Thyroid gland (tissue), 4 donors: Measurements from ENCODE around the gene SCAMP4. TPM values are rescaled to one million over a fixed set of nuclear protein-coding genes. Genes with fewer than 3 reads are reported as not detected.

Source experiments
- DNase-seq, 2 donors: peaks; one replicate each; pipeline ENCODE4 v3.0.0-alpha.2; 2019
- H3K27ac ChIP-seq, 3 donors: fragments of 200-600 bp; sonication (generic); 1 replicate in 2 of 3; 2 replicates in 1 of 3; pipeline ENCODE4 v1.5.1; 2016 to 2019; ENCODE audit warnings: mild to moderate bottlenecking in 1 of 3, moderate library complexity in 1 of 3
- H3K27me3 ChIP-seq: fragments of 200-600 bp; sonication (generic); one replicate; pipeline ENCODE4 v1.5.1; 2019
- H3K36me3 ChIP-seq, 2 donors: fragments of 200-600 bp; sonication (generic); one replicate each; pipeline ENCODE4 v1.5.1; 2016 to 2019
- H3K4me1 ChIP-seq, 2 donors: fragments of 200-600 bp; sonication (generic); one replicate each; pipeline ENCODE4 v1.5.1; 2017 to 2019
- H3K4me3 ChIP-seq, 3 donors: fragments of 200-600 bp; sonication (generic); replicated peaks in 1 of 3; 1 replicate in 2 of 3; 2 replicates in 1 of 3; pipeline ENCODE4 v1.5.1; 2016; ENCODE audit warnings: mild to moderate bottlenecking in 1 of 3
- H3K9me3 ChIP-seq: fragments of 200-600 bp; sonication (generic); one replicate; pipeline ENCODE4 v1.5.1; 2017
- CTCF ChIP-seq, 6 experiments: fragments of 200-600 bp in 3 of 6; fragments of 450-650 bp in 3 of 6; sonication (generic) in 3 of 6; IDR thresholded peaks; one replicate each; pipeline ENCODE4 v1.5.1; 2016 to 2019; ENCODE audit warnings: antibody characterized with exemption in 6 of 6, mild to moderate bottlenecking in 2 of 6, inconsistent platforms in 1 of 6, moderate library complexity in 1 of 6
- POLR2A ChIP-seq, 2 donors: fragments of 450-650 bp; IDR thresholded peaks; one replicate each; pipeline ENCODE4 v1.6.1; 2017; ENCODE audit warnings: antibody characterized with exemption in 2 of 2, mild to moderate bottlenecking in 2 of 2, moderate library complexity in 1 of 2
- WGBS, 2 donors: methylation state at CpG; one replicate each; pipeline ENCODE4 v1.1.5; 2017; 5-methylcytosine and 5-hydroxymethylcytosine counted together
- intact Hi-C: fragments of 100-400 bp; cut with DNase I; formaldehyde crosslinking; loops from one replicate; pipeline ENCODE4 v1.15.1; 2023
- total RNA-seq, 4 donors: library from RNA; depleted of rRNA; stranded (reverse); fragments of >200 nt; gene quantifications; one replicate each; pipeline ENCODE4 v1.2.3, GENCODE V29; 2016

Gene SCAMP4
- total RNA-seq, 4 donors from 2014 or later: 69.5 to 269 (median 137) TPM

GRCh38 chr19:1957562-1958248 is 52.5 kb downstream of the SCAMP4 start:
- Histone ChIP-seq H3K27ac (no peak overlapping the region), H3K36me3 (no peaks in the 10 kb centered on the region), H3K4me3 (no peak overlapping the region), H3K27me3 (no peaks in the 10 kb centered on the region), H3K9me3 (no peaks in the 10 kb centered on the region), H3K4me1 (no peaks in the 10 kb centered on the region)
- intact Hi-C loops: no loop called here
- no peak for TF ChIP-seq POLR2A (IDR thresholded peaks at IDR 0.05)
- TF ChIP-seq CTCF (IDR thresholded peaks at IDR 0.05): no peak
- 91 to 92% methylated on average over 15 to 26 of the region's 40 CpGs for WGBS, 2 donors
- no peak for DNase-seq

GRCh38 chr19:1959928-1960589 is 54.9 kb downstream of the SCAMP4 start:
- H3K9me3 ChIP-seq: no peaks in the 10 kb centered on the region
- no peaks in the 10 kb centered on the region for H3K27me3 ChIP-seq
- H3K36me3 ChIP-seq: no peaks in the 10 kb centered on the region
- TF ChIP-seq CTCF (IDR thresholded peaks at IDR 0.05): no peak
- TF ChIP-seq POLR2A (IDR thresholded peaks at IDR 0.05): no peak
- H3K27ac ChIP-seq: no peak overlapping the region
- H3K4me3 ChIP-seq: no peak overlapping the region
- DNase-seq: no peak
- 94 to 97% methylated on average over 15 to 28 of the region's 32 CpGs for WGBS, 2 donors
- intact Hi-C loops: no loop called here
- no peaks in the 10 kb centered on the region for H3K4me1 ChIP-seq

- Histone ChIP-seq H3K4me1 (no peaks in the 10 kb centered on the region), H3K4me3 (no peak overlapping the region), H3K27ac (no peak overlapping the region), H3K9me3 (no peaks in the 10 kb centered on the region), H3K36me3 (no peaks in the 10 kb centered on the region), H3K27me3 (no peaks in the 10 kb centered on the region)
- TF ChIP-seq CTCF (IDR thresholded peaks at IDR 0.05) (no peak), POLR2A (IDR thresholded peaks at IDR 0.05) (no peak)
- no peak for DNase-seq
- WGBS, 2 donors: 85 to 86% methylated on average over 12 to 30 of the region's 42 CpGs
- intact Hi-C loops: no loop called here
These were observed 56.0 kb downstream of the SCAMP4 start for GRCh38 chr19:1961000-1961883.

- DNase-seq: no peak
- H3K4me3 ChIP-seq: no peak overlapping the region
- no peak for TF ChIP-seq CTCF (IDR thresholded peaks at IDR 0.05)
- no peak for TF ChIP-seq POLR2A (IDR thresholded peaks at IDR 0.05)
- H3K27me3 ChIP-seq: no peaks in the 10 kb centered on the region
- 94 to 97% methylated on average over 17 to 23 of the region's 23 CpGs for WGBS, 2 donors
- H3K9me3 ChIP-seq: no peaks in the 10 kb centered on the region
- H3K36me3 ChIP-seq: no peaks in the 10 kb centered on the region
- H3K4me1 ChIP-seq: no peaks in the 10 kb centered on the region
- H3K27ac ChIP-seq: no peak overlapping the region
- intact Hi-C loops: no loop called here
These were observed 57.5 kb downstream of the SCAMP4 start for GRCh38 chr19:1962674-1963073.
